ENCODE measurements around the gene EDNRA.

DNA sequence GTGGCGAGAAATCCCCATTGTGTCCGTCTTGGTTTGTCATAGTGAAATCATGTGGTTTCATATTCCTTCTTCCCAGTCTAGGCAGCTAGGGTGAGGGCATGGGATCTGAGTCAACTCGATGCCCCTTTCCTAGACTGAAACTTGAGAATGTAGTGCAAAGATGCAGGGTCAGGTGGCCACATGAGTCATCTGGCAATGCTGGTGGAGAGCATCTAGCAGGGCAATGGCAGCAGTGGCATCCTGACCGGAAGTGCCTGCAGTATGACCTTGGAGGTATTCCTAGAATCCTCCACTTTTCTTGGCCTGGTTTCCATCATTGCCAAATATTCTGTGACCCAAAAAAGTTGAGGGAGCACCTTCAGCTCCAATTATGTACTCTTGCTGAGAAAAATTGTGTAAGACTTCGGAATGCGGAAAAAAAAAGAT is 97.2 kb downstream of the EDNRA start:
- no peak for TF ChIP-seq POLR2A (IDR thresholded peaks at IDR 0.05)
- TF ChIP-seq, protein P1, sequence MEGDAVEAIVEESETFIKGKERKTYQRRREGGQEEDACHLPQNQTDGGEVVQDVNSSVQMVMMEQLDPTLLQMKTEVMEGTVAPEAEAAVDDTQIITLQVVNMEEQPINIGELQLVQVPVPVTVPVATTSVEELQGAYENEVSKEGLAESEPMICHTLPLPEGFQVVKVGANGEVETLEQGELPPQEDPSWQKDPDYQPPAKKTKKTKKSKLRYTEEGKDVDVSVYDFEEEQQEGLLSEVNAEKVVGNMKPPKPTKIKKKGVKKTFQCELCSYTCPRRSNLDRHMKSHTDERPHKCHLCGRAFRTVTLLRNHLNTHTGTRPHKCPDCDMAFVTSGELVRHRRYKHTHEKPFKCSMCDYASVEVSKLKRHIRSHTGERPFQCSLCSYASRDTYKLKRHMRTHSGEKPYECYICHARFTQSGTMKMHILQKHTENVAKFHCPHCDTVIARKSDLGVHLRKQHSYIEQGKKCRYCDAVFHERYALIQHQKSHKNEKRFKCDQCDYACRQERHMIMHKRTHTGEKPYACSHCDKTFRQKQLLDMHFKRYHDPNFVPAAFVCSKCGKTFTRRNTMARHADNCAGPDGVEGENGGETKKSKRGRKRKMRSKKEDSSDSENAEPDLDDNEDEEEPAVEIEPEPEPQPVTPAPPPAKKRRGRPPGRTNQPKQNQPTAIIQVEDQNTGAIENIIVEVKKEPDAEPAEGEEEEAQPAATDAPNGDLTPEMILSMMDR (IDR thresholded peaks at IDR 0.05) = no peak
- no peak for TF ChIP-seq POLR2AphosphoS5 (IDR thresholded peaks at IDR 0.05)
